Uterus (tissue), 4 donors: ENCODE measurements around the gene RPL19. TPM values are rescaled to one million over a fixed set of nuclear protein-coding genes. Genes with fewer than 3 reads are reported as not detected.

Experiments
- DNase-seq, 2 donors: peaks; one replicate each; pipeline ENCODE4 v3.0.0-alpha.2; 2019 to 2020
- H3K27ac ChIP-seq, 2 donors: fragments of 200-600 bp; sonication (generic); 1 replicate in 1 of 2; 2 replicates in 1 of 2; pipeline ENCODE4 v1.5.1; 2016 to 2018
- H3K27me3 ChIP-seq, 2 donors: fragments of 200-600 bp; sonication (generic); one replicate each; pipeline ENCODE4 v1.5.1; 2018 to 2019; ENCODE audit warnings: control low read depth in 1 of 2
- H3K36me3 ChIP-seq, 2 donors: fragments of 200-600 bp; sonication (generic); one replicate each; pipeline ENCODE4 v1.5.1; 2019; ENCODE audit warnings: control low read depth in 1 of 2
- H3K4me1 ChIP-seq, 2 donors: fragments of 200-600 bp; sonication (generic); one replicate each; pipeline ENCODE4 v1.5.1; 2018 to 2019; ENCODE audit warnings: control low read depth in 1 of 2
- H3K4me3 ChIP-seq, 2 donors: fragments of 200-600 bp; sonication (generic); 1 replicate in 1 of 2; 2 replicates in 1 of 2; pipeline ENCODE4 v1.5.1; 2018 to 2019; ENCODE audit warnings: mild to moderate bottlenecking in 1 of 2
- H3K9me3 ChIP-seq, 2 donors: fragments of 200-600 bp; sonication (generic); one replicate each; pipeline ENCODE4 v1.5.1; 2019; ENCODE audit warnings: control low read depth in 1 of 2
- POLR2A ChIP-seq, 2 donors: fragments of 450-650 bp; IDR thresholded peaks; one replicate each; pipeline ENCODE4 v1.6.1; 2016; ENCODE audit warnings: antibody characterized with exemption in 2 of 2, mild to moderate bottlenecking in 1 of 2, moderate library complexity in 1 of 2
- intact Hi-C: fragments of 100-400 bp; cut with DNase I; formaldehyde crosslinking; loops from one replicate; pipeline ENCODE4 v1.15.1; 2023; ENCODE audit warnings: low total_unique reads
- total RNA-seq, 4 donors: library from RNA; depleted of rRNA in 3 of 4; stranded (reverse); fragments of >200 nt in 3 of 4; gene quantifications; one replicate each; pipeline versions ENCODE4 v1.1.0 to v1.2.4, GENCODE V29; 2014 to 2023
- TF ChIP-seq, protein P1 (sequence below), 4 experiments: fragments of 200-600 bp in 2 of 4; fragments of 450-650 bp in 2 of 4; sonication (generic) in 2 of 4; IDR thresholded peaks; one replicate each; pipeline ENCODE4 v1.5.1; 2016 to 2019; ENCODE audit warnings: antibody characterized with exemption in 4 of 4, mild to moderate bottlenecking in 2 of 4, moderate library complexity in 1 of 4
- donor health status: DM: yes; HTN: yes; CAD: no.

Gene RPL19
- total RNA-seq, 4 donors from 2014 or later, result 1,469 to 5,936 (median 3,528) TPM

DNA sequence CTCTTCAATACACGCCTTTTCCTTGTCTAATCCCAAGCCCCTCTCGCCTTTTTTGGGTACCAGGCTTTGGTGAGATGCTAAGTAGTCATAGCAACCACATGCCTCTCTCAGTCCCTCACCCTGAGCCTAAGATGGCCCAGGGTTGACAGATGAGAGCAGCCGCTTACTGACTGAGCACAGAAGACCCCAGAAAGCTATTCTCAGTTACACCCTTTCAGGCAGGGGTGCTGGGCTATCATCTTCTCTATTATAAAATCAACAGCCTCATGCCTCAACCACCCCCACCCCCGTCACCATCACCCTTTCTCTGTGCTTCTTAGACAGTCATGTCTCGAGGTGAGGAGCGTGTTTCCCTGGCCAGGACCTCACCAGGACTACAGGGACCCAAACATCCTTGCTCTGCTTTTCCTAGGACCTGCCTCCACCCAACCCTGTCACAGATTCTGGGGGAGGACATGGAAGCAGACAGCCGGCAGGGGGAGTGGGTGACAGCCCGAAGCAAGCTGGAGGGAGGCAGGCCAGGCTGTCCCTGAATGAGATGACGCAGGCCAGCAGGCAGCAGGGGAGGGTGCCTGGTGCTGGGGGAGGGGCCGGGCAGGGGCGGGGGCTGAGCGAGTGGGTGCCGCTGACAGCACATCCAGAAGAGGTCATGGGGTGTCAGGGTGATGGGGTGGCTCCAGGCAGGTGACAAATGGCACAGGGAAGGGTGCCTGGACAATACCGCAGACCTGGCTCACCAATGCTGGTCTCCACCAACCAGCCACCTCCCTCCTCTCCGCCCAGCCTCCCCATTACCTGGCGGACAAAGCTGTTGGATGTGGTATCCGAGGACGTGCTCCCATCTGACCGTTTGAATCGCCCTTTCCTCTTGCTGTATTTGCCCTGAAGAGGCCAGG lies 5.7 kb upstream of the RPL19 start:
- H3K4me3 ChIP-seq, result no peak overlapping the region
- H3K36me3 ChIP-seq, result no peaks in the 10 kb centered on the region
- peak overlapping the region; percentile 10 to 46 for H3K27ac ChIP-seq
- peaks cover 0 to 20% of the 10 kb centered on the region in 2 donors for H3K4me1 ChIP-seq
- peak; percentile 57 to 65 for DNase-seq
- intact Hi-C loops, result no loop called here
- TF ChIP-seq, protein P1, sequence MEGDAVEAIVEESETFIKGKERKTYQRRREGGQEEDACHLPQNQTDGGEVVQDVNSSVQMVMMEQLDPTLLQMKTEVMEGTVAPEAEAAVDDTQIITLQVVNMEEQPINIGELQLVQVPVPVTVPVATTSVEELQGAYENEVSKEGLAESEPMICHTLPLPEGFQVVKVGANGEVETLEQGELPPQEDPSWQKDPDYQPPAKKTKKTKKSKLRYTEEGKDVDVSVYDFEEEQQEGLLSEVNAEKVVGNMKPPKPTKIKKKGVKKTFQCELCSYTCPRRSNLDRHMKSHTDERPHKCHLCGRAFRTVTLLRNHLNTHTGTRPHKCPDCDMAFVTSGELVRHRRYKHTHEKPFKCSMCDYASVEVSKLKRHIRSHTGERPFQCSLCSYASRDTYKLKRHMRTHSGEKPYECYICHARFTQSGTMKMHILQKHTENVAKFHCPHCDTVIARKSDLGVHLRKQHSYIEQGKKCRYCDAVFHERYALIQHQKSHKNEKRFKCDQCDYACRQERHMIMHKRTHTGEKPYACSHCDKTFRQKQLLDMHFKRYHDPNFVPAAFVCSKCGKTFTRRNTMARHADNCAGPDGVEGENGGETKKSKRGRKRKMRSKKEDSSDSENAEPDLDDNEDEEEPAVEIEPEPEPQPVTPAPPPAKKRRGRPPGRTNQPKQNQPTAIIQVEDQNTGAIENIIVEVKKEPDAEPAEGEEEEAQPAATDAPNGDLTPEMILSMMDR (IDR thresholded peaks at IDR 0.05), result peak in 3 of 4 experiments; percentile 22 to 30 (median 24)
- TF ChIP-seq POLR2A (IDR thresholded peaks at IDR 0.05), result no peak
- no peaks in the 10 kb centered on the region for H3K9me3 ChIP-seq
- no peaks in the 10 kb centered on the region for H3K27me3 ChIP-seq

DNA sequence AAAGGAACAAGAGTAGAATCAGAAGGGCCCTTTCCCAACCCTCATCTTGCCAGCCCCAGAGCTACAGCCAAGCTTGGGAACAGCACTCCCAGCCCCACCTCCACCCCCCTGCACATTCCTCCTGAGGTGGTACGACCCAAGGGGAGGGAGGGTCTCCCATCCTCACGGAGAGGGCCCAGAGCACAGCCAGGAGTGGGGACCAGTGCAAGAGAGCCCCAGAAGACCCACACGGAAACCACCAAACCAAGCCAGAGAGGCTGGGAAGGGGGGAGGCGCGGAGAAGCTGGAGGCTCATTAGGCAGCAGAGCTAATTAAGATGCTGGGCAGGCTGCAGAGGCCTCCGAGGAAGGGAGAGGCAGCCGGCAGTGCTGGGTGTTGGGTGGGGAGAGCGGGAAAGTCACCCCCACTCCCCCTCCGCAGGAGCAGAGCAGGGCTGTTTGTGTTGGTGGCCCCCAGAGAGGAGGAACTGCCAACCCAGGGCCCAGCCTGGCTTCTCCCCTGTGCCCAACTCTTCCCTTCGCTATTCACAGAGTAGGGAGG lies 5.0 kb upstream of the RPL19 start:
- no peak overlapping the region for H3K4me3 ChIP-seq
- peak overlapping the region; percentile 10 to 46 for H3K27ac ChIP-seq
- no peaks in the 10 kb centered on the region for H3K27me3 ChIP-seq
- H3K36me3 ChIP-seq, result no peaks in the 10 kb centered on the region
- H3K9me3 ChIP-seq, result no peaks in the 10 kb centered on the region
- no peak for DNase-seq
- intact Hi-C loops, result no loop called here
- peaks cover 0 to 20% of the 10 kb centered on the region in 2 donors for H3K4me1 ChIP-seq
- no peak for TF ChIP-seq POLR2A (IDR thresholded peaks at IDR 0.05)
- TF ChIP-seq, protein P1 (IDR thresholded peaks at IDR 0.05), result no peak

DNA sequence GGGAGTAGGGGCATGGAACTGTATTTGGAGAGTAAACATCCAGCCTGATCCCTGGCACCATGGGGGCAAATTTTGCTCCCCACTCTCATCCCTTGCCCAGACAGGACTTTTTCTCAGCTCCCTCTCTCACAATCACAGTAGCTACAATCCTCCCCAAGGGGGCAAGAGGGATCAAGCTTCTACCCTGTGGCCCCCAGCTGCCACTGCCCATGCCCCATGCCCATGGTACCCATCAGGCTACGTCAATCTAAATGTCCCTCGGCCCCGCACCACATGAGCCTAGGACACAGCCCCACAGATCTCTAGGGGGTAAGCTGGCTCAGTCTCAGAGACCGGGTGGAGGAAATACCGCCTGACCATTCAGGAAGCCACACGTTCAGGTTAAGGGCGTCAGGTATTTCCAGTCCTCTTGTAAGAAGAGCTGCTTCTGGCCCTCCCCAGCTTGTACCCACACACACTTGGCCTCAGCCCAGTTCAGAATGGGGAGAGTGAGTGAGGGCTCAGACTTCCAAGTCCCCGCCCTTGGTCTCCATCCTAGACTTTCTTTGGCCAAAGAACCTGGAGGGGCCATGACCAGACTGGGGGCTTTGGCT lies 4.4 kb upstream of the RPL19 start:
- no peaks in the 10 kb centered on the region for H3K9me3 ChIP-seq
- intact Hi-C loops, result no loop called here
- no peak overlapping the region for H3K4me3 ChIP-seq
- no peaks in the 10 kb centered on the region for H3K36me3 ChIP-seq
- peaks cover 0 to 20% of the 10 kb centered on the region in 2 donors for H3K4me1 ChIP-seq
- TF ChIP-seq POLR2A (IDR thresholded peaks at IDR 0.05), result no peak
- TF ChIP-seq, protein P1 (IDR thresholded peaks at IDR 0.05), result no peak
- H3K27ac ChIP-seq, result peak overlapping the region in 1 of 2 donors; percentile 91
- H3K27me3 ChIP-seq, result no peaks in the 10 kb centered on the region
- DNase-seq, result no peak

DNA sequence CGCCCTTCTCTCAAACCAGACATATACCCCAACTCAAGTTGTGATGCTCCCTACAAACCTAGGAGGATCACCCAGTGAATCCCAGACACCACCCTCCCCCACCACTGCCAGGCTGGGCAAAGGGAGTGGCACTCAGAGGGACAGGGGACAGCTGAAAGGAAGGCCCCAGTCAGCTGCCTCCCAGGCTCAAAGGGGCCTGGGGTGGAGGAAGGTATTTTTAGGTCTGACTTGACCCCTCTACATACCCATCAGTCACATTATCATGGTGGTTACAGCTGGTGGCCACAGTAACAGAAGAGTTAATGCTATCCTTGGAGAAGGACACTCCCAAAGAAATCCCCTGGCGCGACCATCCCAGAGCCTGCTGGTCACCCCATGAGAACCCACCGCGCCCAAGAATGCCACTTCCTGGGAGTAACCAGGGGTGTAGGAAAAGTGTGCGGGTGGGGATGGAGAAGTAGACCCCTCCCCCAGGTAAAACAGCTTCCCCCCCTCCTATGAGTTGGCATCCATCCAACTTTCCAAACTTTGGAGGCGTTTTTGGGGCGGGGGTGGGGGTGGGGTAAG lies 3.8 kb upstream of the RPL19 start:
- no peaks in the 10 kb centered on the region for H3K27me3 ChIP-seq
- TF ChIP-seq, protein P1 (IDR thresholded peaks at IDR 0.05), result no peak
- no peak for TF ChIP-seq POLR2A (IDR thresholded peaks at IDR 0.05)
- peak overlapping the region; percentile 83 to 91 for H3K27ac ChIP-seq
- no peak for DNase-seq
- peak overlapping the region; percentile 74 to 77 for H3K4me3 ChIP-seq
- peaks cover 6 to 25% of the 10 kb centered on the region in 2 donors for H3K4me1 ChIP-seq
- no peaks in the 10 kb centered on the region for H3K36me3 ChIP-seq
- intact Hi-C loops, result no loop called here
- H3K9me3 ChIP-seq, result no peaks in the 10 kb centered on the region
